Common myeloid progenitor, CD34-positive (primary cell): Measurements from ENCODE around the gene EVX2.

Experiments
- CTCF ChIA-PET: fragments of 350-600 bp; sonication (Branson Sonifier 250); formaldehyde crosslinking; loops from one replicate; lab custom pipeline; 2021; ENCODE audit warnings: antibody characterized with exemption; lab: Charles Lee
- POLR2A ChIA-PET: fragments of 350-600 bp; sonication (Branson Sonifier 250); formaldehyde crosslinking; loops from one replicate; lab custom pipeline; 2021; ENCODE audit warnings: antibody characterized with exemption; lab: Charles Lee
- DNase-seq, 3 donors: peaks; one replicate each; pipeline versions ENCODE4 v3.0.0 to v3.0.0-alpha.2; 2013
- H3K27ac ChIP-seq, 2 experiments: 1 replicate in 1 of 2; 2 replicates in 1 of 2; pipeline ENCODE4 v1.7.0; 2013; ENCODE audit warnings: inconsistent platforms in 2 of 2, low read length in 2 of 2, mild to moderate bottlenecking in 2 of 2, low read depth in 1 of 2, moderate library complexity in 1 of 2; ENCODE audit not compliant: severe bottlenecking in 2 of 2, insufficient read depth in 1 of 2, poor library complexity in 1 of 2
- H3K27me3 ChIP-seq, 5 experiments: replicated peaks in 2 of 5; 1 replicate in 3 of 5; 2 replicates in 2 of 5; pipeline versions ENCODE4 v1.6.1 to v1.7.0; 2013; ENCODE audit warnings: low read length in 4 of 5, mild to moderate bottlenecking in 2 of 5, moderate library complexity in 2 of 5, inconsistent platforms in 1 of 5; ENCODE audit not compliant: insufficient read depth in 5 of 5, control insufficient read depth in 4 of 5
- H3K36me3 ChIP-seq, 4 experiments: 1 replicate in 2 of 4; 2 replicates in 2 of 4; pipeline versions ENCODE4 v1.6.1 to v1.7.0; 2013; ENCODE audit warnings: low read length in 3 of 4, control low read depth in 1 of 4, mild to moderate bottlenecking in 1 of 4; ENCODE audit not compliant: control insufficient read depth in 4 of 4, insufficient read depth in 4 of 4
- H3K4me1 ChIP-seq, 4 experiments: 1 replicate in 3 of 4; 2 replicates in 1 of 4; pipeline versions ENCODE4 v1.6.1 to v1.7.1; 2013; ENCODE audit warnings: low read length in 3 of 4, mild to moderate bottlenecking in 3 of 4, control low read depth in 1 of 4, inconsistent platforms in 1 of 4, moderate library complexity in 1 of 4; ENCODE audit not compliant: control insufficient read depth in 4 of 4, insufficient read depth in 4 of 4; ENCODE audit errors: control extremely low read depth in 1 of 4
- H3K4me3 ChIP-seq, 7 experiments: 1 replicate in 4 of 7; 2 replicates in 3 of 7; pipeline versions ENCODE4 v1.5.1 to v1.7.0; 2013; ENCODE audit warnings: mild to moderate bottlenecking in 7 of 7, low read length in 6 of 7, moderate library complexity in 6 of 7, inconsistent platforms in 2 of 7, low read depth in 2 of 7, control low read depth in 1 of 7; ENCODE audit not compliant: insufficient read depth in 4 of 7, control insufficient read depth in 1 of 7; ENCODE audit errors: extremely low read depth in 1 of 7
- H3K9me3 ChIP-seq, 5 experiments: 1 replicate in 4 of 5; 2 replicates in 1 of 5; pipeline versions ENCODE4 v1.6.1 to v1.7.1; 2013; ENCODE audit warnings: low read length in 4 of 5, mild to moderate bottlenecking in 2 of 5, inconsistent platforms in 1 of 5, low read depth in 1 of 5, moderate library complexity in 1 of 5; ENCODE audit not compliant: control insufficient read depth in 4 of 5, insufficient read depth in 2 of 5; ENCODE audit errors: control extremely low read depth in 1 of 5
- WGBS: methylation state at CpG from one replicate; pipeline ENCODE4 v1.1.5; 2013; ENCODE audit not compliant: insufficient coverage; 5-methylcytosine and 5-hydroxymethylcytosine counted together

Gene EVX2

DNA sequence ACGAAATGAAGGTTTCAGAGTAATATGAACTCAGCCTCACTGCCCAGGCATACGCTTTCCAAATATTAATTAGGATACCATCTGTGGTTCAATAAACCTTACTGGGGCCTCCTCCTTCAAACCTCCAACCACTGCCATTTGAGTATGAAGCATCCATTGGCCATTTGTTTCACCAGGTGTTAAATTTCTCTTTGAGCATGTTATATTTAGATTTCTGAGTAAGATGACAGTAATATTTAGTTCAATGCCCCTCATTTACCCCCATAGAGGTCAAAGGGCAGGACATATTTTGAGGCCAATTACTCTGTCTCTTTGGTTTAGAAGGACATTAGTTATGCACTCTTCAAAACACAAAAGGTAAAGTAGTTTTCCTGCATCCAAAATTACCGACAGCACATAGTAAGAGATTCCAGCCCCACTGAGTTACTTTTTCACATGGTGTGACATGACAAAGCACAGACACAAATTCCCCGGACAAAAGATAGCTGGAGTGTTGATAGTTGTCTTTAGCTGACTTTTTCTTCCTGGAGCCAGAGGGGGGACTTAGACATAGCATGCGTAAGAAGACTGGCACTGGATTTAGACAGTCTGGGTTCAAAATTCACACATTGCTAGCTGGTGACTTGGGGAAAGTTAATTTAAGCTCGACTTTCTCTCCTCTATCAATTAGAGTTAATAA is 48.6 kb downstream of the EVX2 start:
- Histone ChIP-seq H3K27ac (no peak overlapping the region), H3K36me3 (no peaks in the 10 kb centered on the region), H3K9me3 (no peaks in the 10 kb centered on the region), H3K4me1 (no peaks in the 10 kb centered on the region), H3K4me3 (no peak overlapping the region), H3K27me3 (peaks cover 0 to 7% (median 2%) of the 10 kb centered on the region in 5 experiments)
- POLR2A ChIA-PET: no interaction called here
- 92% methylated on average over 4 of the region's 6 CpGs for WGBS
- DNase-seq: no peak
- CTCF ChIA-PET: no interaction called here

GRCh38 chr2:176027806-176028205 is 56.0 kb downstream of the EVX2 start:
- CTCF ChIA-PET: no interaction called here
- Histone ChIP-seq H3K27me3 (peaks cover 0 to 15% (median 3%) of the 10 kb centered on the region in 5 experiments), H3K9me3 (no peaks in the 10 kb centered on the region), H3K36me3 (no peaks in the 10 kb centered on the region), H3K4me1 (no peaks in the 10 kb centered on the region), H3K27ac (no peak overlapping the region), H3K4me3 (no peak overlapping the region)
- no peak for DNase-seq
- WGBS: no CpG with 5 or more reads among the region's 2 CpGs
- POLR2A ChIA-PET: no interaction called here
